Stimulated activated CD4-positive, alpha-beta T cell treated with anti-CD3 and anti-CD28 coated beads, Interleukin-2, amount 100 ng/mL, for 48 hours (primary cell): ENCODE measurements around the gene GNA15.
A peak's percentile ranks its signal among the peaks of the same experiment; 100 is the strongest.
"Not testable (repeated sequence)": the region's sequence is repeated elsewhere in the genome, so short reads cannot be mapped to it uniquely, and the experiment has no call there.

Experiments
- DNase-seq, 2 donors: peaks; one replicate each; pipeline ENCODE4 v3.0.0-alpha.2; 2020

The GNA15 gene

DNA sequence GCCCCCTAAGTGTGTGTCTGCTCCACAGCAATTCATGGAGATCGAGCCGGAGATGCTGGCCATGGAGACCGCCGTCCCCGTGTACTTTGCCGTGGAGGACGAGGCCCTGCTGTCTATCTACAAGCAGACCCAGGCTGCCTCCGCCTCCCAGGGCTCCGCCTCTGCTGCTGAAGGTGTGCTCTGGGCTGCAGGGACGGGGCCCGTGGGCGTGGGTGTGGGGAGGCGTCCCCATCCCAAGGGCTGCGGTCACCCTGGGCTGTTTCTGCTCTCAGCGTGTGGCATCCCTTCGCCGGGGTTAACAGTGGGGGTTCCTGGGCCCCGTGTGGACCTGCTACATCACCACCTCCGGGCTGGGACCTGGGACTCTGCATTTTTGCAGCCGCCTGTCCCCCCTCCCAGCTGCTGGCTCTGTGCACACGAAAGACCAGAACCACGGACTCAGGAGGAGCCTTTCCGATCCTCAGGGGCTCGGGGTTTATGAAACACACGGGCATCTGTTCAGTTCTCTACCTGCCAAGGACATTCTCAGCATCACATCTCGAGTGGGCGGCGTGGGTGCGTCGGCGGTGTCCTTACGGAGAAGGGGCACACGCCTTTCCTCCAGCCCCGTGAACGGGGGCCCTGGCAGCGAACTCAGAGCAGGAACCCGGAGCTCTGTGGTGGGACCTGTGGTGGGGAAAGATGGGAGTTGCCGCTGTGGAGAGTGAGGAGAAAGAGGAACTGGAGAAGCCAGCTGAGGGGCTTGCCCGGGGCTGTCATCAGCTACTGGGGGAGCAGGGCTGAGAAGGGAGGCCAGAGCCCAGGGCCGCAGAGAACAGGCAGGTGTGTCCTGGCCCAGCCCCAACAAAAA, 57.6 kb downstream of the GNA15 start:
- no peak for DNase-seq

DNA sequence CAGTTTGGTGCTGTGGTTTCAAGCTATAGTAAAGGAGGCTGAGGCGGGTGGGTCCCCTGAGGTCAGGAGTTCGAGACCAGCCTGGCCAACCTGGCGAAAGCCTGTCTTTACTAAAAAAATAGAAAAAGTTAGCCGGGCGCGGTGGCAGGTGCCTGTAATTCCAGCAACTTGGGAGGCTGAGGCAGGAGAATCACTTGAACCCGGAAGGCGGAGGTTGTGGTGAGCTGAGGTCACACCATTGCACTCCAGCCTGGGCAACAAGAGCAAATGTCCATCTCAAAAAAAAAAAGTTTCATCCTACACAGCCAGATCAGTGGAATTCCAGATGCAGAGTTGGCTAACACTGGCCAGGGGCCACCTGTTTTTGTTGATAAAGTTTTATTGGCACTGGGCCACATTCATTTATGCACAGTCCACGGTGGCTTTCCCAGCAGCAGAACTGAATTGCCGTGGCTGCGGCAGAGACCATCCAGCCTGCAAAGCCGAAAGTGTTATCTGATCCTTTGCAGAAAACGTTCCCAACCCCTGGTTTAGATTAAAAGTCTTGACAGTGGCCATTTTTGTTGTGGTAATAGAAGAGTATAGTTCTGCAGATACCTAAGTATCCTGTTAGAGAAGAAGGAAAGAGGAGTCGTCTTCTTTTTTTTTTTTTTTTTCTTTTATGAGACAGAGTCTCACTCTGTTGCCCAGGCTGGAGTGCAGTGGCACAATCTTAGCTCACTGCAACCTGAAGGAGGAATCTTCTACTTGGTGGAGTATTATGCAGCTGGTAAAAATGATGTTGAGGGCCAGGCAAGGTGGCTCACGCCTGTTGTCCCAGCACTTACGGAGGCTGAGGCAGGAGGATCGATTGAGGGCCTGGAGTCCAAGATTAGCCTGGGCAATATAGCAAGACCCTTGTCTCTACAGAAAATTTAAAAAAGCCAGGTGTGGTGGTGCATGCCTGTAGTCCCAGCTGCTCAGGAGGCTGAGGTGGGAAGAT, 58.6 kb downstream of the GNA15 start:
- no peak for DNase-seq

DNA sequence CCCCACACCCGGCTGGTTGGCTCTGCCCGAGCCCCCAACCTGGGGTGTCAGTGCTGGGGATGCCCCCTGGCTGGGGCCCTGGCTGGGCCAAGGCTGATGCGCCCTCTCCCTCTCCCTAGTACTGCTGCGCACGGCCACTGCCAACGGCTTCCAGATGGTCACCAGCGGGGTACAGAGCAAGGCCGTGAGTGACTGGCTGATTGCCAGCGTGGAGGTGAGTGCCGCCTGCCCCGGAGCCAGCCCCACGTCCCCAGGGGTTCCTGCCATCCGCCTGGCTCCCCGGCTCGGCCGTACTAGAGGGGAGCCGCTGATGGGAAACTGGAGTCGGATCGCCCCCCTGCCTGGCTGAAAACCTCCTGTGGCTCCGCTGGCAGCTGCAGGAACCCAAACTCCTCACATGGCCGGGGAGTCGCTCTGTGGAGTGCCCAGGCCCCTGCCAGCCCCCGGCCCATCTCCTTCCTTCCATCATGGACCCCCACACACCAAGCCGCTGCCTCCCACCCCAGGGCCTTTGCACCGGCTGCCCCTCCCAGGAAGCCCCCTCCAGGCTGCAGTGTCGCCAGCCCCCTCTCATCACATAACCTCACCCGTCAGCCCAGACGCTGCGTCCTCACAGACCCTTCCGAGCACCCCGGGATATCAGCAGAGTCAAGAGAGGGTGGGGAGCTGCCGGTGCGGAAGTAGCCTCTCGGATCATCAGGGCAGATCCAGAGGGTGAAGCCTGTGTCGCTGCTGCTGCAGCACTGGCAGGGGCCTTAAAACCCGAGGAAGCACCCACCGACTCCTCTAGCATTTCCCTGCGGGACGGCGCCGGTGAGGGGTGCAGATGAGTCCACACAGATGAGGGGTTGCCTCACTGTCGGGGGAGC, 60.5 kb downstream of the GNA15 start:
- DNase-seq, result no peak

DNA sequence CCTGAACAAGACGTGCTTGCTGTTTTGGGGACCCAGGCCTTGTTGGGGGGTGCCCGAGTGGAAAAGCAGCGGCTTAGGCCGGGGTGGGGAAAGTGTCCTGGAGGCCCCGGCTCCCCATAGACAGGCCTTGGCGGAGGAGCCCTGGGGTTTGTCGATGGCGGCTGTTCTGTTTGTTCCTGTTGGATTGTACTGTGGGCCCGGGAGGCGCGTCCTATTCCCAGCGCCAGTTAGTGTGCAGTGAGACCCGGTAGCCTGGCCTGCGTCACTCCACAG, 61.0 kb downstream of the GNA15 start:
- no peak for DNase-seq

DNA sequence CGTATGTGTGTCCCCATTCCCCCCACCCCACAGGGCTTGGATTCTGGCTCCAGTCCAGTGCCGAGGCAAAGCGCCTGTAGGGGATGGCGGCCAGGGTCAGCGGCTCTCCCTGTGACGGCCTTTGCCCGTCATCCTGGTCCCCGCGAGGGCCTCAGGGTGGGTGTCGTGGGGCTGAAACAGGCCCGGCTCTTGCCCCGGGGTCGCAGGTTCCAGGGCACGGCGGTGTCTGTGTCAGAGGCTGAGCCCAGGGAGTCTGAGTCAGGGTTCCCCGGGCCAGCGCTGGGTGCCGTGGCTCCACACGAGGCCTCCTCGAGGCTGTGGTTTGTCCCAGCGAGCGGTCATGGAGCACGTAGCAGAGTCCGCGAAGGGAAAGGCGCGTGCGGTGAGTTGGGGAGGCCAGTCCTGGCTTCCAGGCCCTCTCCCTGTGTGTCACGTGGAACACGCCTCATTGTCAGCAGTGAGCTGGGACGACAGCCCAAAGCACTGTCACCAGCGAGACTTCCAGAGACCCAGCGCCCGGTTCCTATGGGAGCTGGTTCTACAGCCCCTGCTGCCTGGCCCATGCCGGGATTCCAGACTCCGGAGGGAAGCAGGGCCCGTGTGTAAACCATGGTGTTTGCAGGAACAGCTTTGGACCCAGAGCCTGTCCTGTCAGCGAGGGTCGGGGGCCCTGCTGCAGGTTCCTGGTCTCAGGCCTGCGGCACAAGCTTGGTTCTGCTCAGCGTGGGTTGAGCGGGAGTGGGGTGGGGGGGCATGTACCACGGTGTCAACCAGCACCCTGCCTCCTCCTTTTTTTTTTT, 63.3 kb downstream of the GNA15 start:
- no peak for DNase-seq

DNA sequence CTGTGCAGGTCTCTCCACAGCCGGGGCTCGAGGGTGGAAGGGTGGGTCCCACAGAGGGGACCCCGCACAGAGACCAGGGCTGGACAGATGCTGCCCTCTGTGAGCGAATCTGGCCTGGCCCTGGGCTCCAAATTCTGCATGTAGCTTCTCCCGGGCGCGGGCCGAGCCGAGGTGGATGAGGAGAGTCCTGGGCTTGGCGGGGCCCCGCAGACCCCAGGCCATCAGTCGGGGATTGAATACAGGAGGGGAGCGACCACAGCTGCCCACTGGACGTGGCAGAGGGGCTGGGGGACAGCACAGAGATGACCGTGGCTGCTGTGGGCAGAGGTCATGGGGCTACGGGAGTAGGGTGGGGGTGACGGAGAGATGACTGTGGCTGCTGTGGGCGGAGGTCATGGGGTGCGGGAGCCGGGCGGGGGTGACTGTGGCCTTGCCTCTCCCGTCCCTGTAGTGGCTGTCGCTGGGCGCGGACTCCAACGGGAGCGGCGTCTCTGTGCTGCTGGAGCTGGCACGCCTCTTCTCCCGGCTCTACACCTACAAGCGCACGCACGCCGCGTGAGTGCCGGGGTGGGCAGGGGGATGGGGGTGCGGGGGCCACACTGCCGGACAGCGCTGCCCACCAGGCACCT, 65.4 kb downstream of the GNA15 start:
- DNase-seq, result no peak

DNA sequence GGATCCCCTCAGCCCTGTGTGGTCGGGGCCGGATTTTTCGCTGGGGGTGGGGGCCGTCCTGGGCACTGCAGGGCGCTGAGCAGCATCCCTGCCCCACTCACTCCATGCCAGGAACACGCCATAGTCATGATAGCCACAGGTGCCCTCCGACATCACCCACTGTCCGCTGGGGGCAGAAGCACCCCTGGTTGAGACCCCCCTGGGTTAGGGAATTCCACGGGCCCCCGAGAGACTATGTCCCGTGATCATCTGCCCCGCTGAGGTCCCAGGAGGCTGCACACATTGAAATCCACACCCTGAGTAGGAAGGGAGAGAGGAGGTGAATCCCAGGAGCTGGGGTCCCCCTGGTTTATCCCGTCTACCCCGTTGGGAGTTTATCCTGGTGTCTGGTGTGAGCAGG, 66.1 kb downstream of the GNA15 start:
- no peak for DNase-seq

DNA sequence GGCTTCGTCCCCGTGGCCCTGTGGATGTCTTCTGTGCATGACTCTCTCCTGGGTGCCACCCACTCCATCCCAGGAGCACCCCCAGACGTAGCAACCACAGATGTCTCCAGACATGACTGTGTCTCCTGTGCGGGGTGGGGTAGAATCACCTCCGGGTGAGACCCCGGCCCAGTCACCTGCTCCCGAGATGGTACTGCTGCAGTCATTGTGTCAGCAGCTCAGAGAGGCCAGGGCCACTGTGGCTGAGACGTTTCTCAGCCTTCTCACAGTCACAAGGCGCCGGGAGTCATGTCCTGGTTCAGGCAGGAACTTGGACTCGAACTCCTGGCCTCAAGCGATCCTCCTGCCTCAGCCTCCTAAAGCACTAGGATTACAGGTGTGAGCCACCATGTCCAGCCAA, 66.5 kb downstream of the GNA15 start:
- DNase-seq, result no peak

DNA sequence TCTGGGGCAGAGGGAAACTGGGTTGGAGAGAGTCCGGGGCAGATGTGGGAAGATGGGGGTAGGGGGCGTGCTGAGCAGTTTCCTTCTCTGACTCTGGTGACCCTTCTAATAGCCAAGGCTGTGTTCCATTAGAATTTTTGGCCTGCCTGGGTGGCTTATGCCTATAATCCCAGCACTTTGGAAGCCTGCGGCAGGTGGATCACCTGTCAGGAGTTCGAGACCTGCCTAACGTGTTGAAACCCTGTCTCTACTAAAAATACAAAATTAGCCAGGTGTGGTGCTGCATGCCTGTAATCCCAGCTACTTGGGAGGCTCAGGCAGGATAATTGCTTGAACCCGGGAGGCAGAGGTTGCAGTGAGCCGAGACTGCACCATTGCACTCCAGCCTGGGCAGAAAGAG, 67.1 kb downstream of the GNA15 start:
- DNase-seq, result not testable (repeated sequence)

DNA sequence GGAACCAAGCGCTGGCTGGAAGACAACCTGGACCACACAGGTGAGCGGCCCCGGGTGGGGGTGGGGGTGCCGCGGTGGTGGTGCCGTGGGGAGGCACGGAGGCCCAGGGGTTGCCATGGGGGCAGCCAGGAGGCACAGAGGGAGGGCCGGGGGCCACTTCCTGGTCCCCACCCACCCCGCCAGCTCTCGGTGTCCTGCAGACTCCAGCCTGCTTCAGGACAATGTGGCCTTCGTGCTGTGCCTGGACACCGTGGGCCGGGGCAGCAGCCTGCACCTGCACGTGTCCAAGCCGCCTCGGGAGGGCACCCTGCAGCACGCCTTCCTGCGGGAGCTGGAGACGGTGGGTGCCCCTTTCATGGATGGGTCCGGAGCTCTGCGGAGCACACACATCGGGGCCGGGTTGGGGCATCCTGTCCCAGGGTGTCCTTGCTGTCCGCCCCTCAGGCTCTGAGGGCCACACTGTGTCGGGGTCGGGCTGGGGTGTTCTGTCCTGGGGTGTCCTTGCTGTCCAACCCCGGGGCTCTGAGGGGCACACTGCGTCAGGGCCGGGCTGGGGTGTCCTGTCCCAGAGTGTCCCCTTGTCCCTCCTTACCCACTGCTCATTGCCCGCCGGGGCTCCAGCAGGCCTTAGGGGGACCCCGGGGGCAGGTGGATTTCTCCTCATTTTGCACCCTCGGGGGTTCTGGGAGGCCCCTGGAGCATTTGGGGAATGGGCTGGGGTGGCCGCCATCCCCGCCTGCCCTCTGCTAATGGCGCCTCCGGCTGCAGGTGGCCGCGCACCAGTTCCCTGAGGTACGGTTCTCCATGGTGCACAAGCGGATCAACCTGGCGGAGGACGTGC, 68.2 kb downstream of the GNA15 start:
- no peak for DNase-seq

DNA sequence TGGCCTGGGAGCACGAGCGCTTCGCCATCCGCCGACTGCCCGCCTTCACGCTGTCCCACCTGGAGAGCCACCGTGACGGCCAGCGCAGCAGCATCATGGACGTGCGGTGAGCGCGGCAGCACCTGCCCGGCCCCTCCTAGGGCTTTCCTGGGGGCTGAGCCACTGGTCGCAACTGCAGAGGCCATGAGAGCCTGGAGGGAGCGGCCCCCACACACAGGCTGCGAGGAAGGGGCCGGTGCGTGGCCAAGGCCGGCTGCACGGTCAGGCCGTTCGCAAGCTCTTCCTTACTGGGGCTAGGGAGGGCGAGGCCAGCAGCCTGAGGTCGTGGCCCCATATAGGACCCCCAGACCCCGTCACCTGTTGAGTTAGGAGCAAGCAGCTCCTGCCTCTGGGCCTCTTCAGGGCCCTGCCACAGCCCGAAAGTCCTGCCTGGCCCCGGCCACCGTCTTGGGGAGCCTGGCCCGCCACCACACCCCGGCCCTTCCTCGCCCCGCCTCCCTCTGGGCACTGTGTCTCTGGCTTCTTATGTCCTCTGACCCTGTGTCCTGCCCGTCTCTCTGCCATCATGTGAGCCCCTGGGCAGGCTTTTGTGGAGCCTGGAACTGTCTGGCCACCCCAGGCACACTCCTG, 68.9 kb downstream of the GNA15 start:
- no peak for DNase-seq

DNA sequence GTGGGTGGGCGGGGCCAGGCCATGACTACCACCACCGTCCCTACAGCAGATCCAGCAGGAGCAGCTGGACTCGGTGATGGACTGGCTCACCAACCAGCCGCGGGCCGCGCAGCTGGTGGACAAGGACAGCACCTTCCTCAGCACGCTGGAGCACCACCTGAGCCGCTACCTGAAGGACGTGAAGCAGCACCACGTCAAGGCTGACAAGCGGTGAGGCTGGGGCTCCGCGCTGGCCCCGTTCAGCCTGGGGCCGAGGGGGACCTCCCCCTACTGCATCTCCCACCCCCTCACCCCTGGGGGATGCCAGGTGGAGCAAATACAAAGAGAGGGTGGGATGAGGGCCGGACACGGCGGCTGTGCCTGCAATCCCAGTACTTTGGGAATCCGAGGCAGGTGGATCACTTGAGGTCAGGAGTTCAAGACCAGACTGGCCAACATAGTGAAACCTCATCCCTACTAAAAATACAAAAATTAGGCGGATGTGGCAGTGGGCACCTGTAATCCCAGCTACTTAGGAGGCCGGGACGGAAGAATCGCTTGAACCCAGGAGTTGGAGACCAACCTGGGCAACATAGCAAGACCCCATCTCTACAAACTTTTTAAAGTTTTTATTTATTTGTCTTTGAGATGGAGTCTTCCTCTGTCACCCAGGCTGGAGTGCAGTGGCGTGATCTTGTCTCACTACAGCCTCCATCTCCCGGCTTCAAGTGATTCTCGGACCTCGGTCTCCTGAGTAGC, 70.6 kb downstream of the GNA15 start:
- DNase-seq, result no peak

DNA sequence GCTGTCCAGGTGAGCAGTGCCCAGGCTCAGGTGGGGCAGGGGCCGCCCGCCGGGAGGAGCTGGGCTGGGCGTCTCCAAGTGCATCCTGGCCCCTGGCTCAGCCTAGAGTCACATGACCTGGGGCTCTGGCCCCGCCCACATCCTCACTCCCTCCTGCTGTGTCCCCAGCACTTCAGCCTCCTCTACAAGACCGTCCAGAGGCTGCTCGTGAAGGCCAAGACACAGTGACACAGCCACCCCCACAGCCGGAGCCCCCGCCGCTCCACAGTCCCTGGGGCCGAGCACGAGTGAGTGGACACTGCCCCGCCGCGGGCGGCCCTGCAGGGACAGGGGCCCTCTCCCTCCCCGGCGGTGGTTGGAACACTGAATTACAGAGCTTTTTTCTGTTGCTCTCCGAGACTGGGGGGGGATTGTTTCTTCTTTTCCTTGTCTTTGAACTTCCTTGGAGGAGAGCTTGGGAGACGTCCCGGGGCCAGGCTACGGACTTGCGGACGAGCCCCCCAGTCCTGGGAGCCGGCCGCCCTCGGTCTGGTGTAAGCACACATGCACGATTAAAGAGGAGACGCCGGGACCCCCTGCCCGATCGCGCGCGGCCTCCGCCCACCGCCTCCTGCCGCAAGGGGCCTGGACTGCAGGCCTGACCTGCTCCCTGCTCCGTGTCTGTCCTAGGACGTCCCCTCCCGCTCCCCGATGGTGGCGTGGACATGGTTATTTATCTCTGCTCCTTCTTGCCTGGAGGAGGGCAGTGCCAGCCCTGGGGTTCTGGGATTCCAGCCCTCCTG, 71.8 kb downstream of the GNA15 start:
- DNase-seq, result no peak

DNA sequence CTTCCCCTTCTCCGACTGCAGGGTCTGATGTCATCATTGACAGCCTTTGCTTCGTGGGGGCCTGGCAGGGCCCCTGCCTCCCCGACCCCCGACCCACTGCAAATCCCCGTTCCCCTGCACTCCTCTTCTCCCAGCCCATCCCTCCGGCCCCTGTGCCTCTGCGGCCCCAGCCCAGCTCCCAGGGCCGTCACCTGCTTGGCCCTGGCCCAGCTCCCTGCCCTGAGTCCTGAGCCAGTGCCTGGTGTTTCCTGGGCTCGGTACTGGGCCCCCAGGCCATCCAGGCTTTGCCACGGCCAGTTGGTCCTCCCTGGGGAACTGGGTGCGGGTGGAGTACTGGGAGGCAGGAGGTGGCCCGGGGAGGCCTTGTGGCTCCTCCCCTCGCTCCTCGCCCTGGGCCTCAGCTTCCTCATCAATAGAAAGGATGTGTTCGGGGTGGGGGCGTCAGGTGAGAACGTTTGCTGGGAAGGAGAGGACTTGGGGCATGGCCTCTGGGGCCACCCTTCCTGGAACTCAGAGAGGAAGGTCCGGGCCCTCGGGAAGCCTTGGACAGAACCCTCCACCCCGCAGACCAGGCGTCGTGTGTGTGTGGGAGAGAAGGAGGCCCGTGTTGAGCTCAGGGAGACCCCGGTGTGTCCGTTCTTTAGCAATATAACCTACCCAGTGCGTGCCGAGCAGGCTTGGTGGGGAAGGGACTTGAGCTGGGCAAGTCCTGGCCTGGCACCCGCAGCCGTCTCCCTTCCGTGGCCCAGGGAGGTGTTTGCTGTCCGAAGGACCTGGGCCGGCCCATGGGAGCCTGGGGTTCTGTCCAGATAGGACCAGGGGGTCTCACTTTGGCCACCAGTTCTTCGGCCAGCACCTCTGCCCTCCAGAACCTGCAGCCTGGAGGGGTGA, 72.7 kb downstream of the GNA15 start:
- no peak for DNase-seq

DNA sequence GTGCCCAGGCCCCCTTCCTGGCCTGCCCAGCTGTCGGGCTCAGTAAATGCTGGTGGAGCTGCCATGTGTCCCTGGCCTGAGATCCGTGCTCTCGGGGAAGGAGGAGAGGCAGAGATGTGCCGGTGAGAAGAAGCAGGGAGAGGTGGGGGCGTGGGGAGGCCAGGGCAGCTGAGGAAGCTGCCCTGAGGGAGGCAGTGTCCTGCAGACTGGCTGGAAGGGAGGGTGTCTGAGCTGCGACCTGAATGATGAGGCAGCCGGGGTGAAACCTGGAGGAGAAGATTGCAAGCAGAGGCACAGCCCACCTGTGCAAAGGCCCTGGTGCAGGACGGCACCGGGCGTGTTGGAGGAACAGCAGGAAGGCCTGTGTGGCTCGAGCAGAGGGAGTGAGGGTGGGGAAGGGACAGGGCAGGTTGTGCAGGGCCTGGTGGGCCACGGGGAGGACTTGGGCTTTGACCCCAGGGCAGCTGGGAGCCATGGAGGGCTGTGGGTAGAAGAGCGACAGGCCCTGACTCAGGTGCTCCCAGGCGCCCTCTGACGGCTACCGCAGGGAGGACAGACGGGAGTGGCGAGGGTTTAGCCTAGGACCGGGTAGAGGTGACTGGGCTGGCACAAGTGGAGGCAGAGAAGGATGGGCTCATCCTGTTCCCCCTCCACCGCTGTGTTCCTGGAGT, 74.6 kb downstream of the GNA15 start:
- peak; percentile 73 to 77 for DNase-seq

DNA sequence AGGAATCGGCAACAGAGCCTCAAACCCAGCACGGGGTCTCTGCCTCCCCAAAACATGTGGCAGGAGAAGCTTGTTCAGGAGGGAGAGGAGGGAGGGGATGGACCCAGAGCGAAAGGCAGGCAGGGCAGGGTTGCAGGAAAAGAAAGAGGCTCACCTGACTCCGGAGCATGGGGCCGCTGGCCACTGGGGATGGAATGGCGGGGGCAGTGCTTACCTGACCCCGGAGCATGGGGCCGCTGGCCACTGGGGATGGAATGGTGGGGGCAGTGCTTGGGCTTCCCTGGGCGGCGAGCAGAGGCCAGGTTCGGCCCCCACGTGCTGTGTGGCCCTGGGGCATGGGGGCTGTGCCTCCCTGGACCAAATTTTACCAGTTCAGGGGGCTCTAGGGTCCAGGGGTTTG, 75.4 kb downstream of the GNA15 start:
- DNase-seq, result no peak

DNA sequence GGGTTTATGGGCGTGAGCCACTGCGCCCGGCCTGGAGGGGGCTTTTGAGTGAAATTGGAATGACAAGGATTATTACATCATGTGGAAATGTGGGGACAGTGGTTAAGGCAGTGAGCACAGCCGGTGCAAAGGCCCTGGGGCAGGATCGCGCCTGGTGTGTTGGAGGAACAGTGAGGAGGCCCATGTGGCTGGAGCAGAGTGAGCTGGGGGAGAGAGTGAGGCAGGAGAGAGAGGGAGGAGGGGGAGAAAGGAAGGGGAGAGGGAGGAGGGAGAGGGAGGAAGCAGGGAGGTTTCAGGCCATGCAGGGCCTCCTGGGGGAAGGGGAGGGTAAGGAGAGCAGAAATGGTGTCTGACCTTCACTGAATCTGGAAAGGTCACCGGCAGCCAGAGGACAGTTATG, 77.3 kb downstream of the GNA15 start:
- DNase-seq, result no peak
